GM21529 (cell line): ENCODE measurements around the gene COPZ1.
A peak's percentile ranks its signal among the peaks of the same experiment; 100 is the strongest.
"Not testable (repeated sequence)": the region's sequence is repeated elsewhere in the genome, so short reads cannot be mapped to it uniquely, and the experiment has no call there.

Experiments used
- ATAC-seq: cut with Tn5 transposase; IDR thresholded peaks from one replicate; pipeline ENCODE4 v1.9.1; 2021; ENCODE audit not compliant: unreplicated experiment

Gene COPZ1

GRCh38 chr12:54294152-54294952, 30.6 kb upstream of the COPZ1 start:
- peak; percentile 53 for ATAC-seq

GRCh38 chr12:54294953-54295566, 29.9 kb upstream of the COPZ1 start:
- no peak for ATAC-seq

- no peak for ATAC-seq
Observed at GRCh38 chr12:54296393-54297099, 28.4 kb upstream of the COPZ1 start.

GRCh38 chr12:54298904-54299303, 26.0 kb upstream of the COPZ1 start:
- no peak for ATAC-seq

GRCh38 chr12:54299515-54300224, 25.3 kb upstream of the COPZ1 start:
- ATAC-seq = no peak

GRCh38 chr12:54300225-54300731, 24.7 kb upstream of the COPZ1 start:
- ATAC-seq = no peak

- ATAC-seq = no peak
Observed at GRCh38 chr12:54300732-54301427, 24.1 kb upstream of the COPZ1 start, which contains the start of gene NFE2. TSS of gene NFE2 (minus strand) at chr12:54301015. CDS start at chr12:54295248, 5,767 bp downstream.

- no peak for ATAC-seq
Observed at GRCh38 chr12:54301428-54302048, 23.4 kb upstream of the COPZ1 start.

GRCh38 chr12:54303640-54304039, 21.3 kb upstream of the COPZ1 start:
- no peak for ATAC-seq

GRCh38 chr12:54304187-54304810, 20.6 kb upstream of the COPZ1 start:
- no peak for ATAC-seq

GRCh38 chr12:54306925-54307741, 17.8 kb upstream of the COPZ1 start:
- ATAC-seq = no peak

GRCh38 chr12:54311051-54311450, 13.9 kb upstream of the COPZ1 start:
- no peak for ATAC-seq

GRCh38 chr12:54312309-54312708, 12.6 kb upstream of the COPZ1 start:
- not testable (repeated sequence) for ATAC-seq

- no peak for ATAC-seq
Observed at GRCh38 chr12:54321363-54321762, 3.6 kb upstream of the COPZ1 start.

- not testable (repeated sequence) for ATAC-seq
Observed at GRCh38 chr12:54325442-54326109, 645 bp downstream of the COPZ1 start.

GRCh38 chr12:54328595-54329337, 3.8 kb downstream of the COPZ1 start:
- ATAC-seq = no peak

GRCh38 chr12:54329759-54330158, 4.8 kb downstream of the COPZ1 start:
- no peak for ATAC-seq
